ENCODE data around the gene ITGA8. TPM values are rescaled to one million over a fixed set of nuclear protein-coding genes. Genes with fewer than 3 reads are reported as not detected.
A peak's percentile ranks its signal among the peaks of the same experiment; 100 is the strongest.

Gene ITGA8
- polyA plus RNA-seq, 5 donors: 42.0 to 88.6 (median 67.3) TPM

GRCh38 chr10:15738270-15738925, 18.7 kb upstream of the ITGA8 start:
- peak; percentile 97 to 98 for DNase-seq

DNA sequence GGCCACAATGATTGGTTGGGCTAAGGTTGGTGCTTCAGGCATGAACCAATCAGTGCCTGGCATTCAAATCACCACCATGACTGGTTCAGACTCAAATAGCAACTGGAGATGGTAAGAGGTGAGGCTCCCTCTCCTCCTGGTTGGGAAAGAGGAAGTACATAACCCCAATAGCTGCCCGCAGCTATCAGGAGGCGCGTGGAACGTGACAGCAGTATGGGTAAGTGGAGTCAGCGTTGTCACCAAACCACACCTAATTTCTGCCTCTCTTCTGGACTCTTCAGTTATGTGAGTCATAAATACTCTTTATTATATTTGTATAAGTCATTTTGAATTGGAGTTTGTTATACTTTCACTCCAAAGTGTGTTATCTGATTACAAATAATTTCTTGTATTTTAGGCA, 17.9 kb upstream of the ITGA8 start:
- DNase-seq: peak; percentile 50 to 57

GRCh38 chr10:15735763-15736162, 16.0 kb upstream of the ITGA8 start:
- DNase-seq: peak; percentile 92 to 94

GRCh38 chr10:15730341-15730740, 10.6 kb upstream of the ITGA8 start:
- DNase-seq: no peak

GRCh38 chr10:15729890-15730289, 10.2 kb upstream of the ITGA8 start:
- no peak for DNase-seq

- DNase-seq: no peak
These were observed 6.3 kb upstream of the ITGA8 start for GRCh38 chr10:15726042-15726441.

DNA sequence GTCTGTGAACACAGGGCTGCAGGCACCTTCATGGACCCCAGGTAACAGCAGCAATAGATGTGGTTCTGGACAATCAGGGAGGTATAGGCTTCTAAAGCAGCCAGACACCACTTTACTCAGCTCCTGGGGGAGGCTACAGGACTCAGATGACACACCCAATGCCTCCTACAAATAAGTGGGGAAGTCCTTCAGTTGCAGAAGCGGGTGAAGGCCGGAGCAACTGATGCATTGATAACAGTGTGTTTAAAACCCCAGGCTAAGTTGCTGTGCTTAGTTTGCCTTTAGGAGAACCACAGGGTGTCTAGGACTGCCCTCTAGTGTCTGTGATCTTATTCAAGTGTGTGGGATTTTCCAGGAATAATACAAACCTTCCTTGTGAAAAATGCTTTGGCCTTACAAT, 5.9 kb upstream of the ITGA8 start:
- peak in 1 of 2 donors; percentile 59 for DNase-seq

GRCh38 chr10:15724683-15725082, 5.0 kb upstream of the ITGA8 start:
- DNase-seq: no peak

DNA sequence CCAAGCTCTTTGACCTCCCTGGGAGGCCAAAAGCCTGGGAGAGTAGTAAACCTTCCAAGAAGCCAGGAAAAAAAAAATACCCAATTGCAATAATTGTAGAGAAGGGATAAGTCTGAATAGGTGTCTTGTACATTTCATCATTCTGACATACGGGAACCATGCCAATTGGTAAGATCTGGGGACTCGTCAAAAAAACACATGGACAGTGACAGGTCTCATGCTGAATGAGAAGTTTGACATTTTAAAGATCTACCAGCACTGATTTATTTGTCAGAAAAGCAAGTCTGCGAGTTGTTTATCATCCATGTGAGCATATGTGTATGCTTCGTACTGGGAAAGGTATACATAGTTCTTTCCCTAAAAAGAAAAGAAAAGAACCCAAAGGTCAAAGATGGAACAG, 4.1 kb upstream of the ITGA8 start:
- no peak for DNase-seq

- no peak for DNase-seq
These were observed 1.0 kb upstream of the ITGA8 start for GRCh38 chr10:15720635-15721287.

- peak; percentile 67 to 72 for DNase-seq
These were observed 448 bp downstream of the ITGA8 start for GRCh38 chr10:15719049-15719898.

- peak in 1 of 2 donors; percentile 47 for DNase-seq
These were observed 1.1 kb downstream of the ITGA8 start for GRCh38 chr10:15718694-15719048.

DNA sequence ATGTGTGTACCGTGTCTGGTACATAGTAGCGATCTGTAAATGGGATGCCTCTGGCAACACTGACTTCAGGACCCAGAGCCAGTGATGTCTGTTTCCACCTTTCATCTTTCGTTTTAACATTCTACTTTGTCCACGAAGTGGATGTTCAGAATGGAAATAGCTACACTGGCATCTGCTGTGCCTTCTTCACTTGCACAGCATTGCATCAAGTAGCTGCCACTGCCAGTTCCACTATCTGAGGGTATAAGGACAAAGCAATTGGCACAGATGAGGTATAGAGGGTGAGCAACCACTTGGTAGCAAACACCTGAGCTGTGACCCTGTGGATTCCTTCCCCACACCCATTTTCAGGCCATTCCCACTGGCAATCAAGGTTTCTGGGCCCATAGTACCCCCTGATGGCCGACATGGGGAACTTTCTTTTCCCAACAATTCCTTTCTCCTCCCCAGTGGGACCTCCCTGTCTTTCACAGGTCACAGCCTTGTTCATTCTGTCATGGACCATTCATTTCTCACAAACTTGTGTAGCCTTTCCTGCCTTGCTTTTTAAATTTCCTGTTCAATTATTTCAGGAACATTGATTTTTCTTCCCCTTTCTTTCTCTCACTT, 4.0 kb downstream of the ITGA8 start:
- DNase-seq: no peak

GRCh38 chr10:15714847-15715246, 4.9 kb downstream of the ITGA8 start:
- no peak for DNase-seq

DNA sequence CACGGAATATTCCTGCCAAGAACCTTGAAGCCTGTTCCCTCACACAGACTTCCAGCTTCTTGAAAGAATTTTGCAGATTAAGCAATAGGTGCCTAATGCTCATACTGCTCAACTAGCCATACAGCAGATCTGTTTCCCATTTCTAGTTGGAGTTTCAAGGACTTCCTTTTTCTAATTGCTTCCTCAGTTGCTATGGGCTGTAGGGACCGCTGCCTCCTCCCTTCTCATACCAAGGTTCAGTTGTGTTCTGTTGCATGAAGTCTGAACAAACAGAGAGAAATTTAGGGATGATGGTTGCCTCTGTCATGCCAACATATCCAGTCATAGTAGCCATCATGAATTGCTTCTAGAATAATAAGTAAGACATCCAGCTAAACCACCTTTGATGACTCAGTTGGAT, 6.8 kb downstream of the ITGA8 start:
- no peak for DNase-seq

DNA sequence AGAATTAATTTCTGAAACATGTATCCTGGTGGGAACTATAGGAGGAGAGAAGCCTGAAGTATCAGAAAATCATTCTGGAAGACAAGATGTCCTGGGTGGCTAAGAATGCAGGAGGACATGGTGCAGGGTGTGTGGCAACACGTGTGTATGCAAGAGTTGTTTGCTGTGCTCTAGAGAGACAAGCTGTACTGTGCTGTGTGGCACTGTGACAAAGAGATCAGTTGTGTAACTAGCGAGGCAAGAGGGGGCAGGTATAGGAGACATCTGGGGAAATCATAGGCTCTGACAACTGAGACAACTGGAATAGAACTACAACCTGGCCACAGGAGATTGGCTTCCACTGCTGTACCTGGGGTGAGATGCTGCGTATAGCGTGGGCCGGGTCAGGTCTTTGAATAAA, 9.3 kb downstream of the ITGA8 start:
- DNase-seq: no peak

DNA sequence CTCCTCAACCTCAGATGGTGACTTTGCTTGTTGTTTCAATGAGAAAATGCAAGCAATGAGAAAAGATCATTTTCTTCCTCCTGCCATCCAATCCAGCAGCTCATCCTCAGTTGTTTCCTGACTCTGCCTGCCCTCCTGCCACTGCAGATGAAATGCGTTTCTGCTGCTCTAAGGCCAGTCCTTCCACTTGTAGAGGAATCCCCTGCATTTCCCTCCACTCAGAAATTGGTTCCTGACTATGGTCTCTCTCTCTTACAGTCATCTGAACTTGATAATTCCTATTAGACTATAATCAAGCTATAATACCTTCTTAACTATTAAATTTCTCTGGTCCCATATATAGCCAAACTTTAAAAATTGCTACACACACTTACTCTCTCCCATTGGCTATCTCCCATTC, 14.4 kb downstream of the ITGA8 start:
- no peak for DNase-seq

GRCh38 chr10:15704581-15704968, 15.1 kb downstream of the ITGA8 start:
- no peak for DNase-seq

- no peak for DNase-seq
These were observed 15.7 kb downstream of the ITGA8 start for GRCh38 chr10:15703944-15704580.

- DNase-seq: peak; percentile 39 to 45
These were observed 16.4 kb downstream of the ITGA8 start for GRCh38 chr10:15703151-15703880.

DNA sequence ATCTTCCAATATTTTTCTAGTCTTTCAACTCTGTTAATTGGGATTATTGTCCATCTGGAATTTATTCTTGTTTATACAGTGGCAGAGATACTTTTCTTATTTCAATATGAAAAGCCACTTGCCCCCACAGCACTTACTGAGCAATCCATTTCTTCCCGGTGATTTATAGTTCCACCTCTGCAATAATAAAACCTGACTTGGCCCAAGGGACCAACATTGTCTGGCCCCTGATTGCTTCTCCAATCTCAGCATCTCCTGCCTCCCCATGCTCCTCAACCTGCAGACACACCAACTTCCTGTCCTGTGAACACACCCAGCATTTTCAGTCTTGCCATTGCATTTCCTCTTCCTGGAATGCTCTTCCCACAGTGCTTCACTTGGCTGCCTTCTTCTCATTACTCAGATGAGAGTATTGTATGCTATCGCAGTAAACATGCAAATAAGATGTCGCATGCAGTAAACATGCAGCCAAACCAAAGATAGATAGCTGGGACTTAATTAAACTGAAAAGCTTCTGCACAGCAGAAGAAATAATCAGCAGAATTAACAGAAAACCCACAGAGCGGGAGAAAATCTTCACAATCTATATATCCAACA, 19.5 kb downstream of the ITGA8 start:
- DNase-seq: no peak

Measured in right lung (tissue), 5 donors.